SK-N-SH treated with all-trans-retinoic acid at 6 μM for 48 hours (cell line): ENCODE results near the gene TAAR2.
"Not testable (repeated sequence)": the region's sequence is repeated elsewhere in the genome, so short reads cannot be mapped to it uniquely, and the experiment has no call there.

Experiments used
- ATAC-seq: fragments of 200-7000 bp; cut with Tn5 transposase; 3 replicates; pipeline ENCODE4 v1.9.1; 2020; ENCODE audit warnings: mild to moderate bottlenecking, moderate library complexity
- ARNTL ChIP-seq: fragments of 450-650 bp; formaldehyde crosslinking; IDR thresholded peaks from 2 replicates; pipeline ENCODE4 v1.5.0; 2020; ENCODE audit warnings: low read depth, mild to moderate bottlenecking, moderate library complexity, borderline replicate concordance
- BACH2 ChIP-seq: fragments of 250-450 bp; sonication (Bioruptor Pico); IDR thresholded peaks from 2 replicates; pipeline ENCODE4 v1.9.0; 2021; ENCODE audit warnings: mild to moderate bottlenecking, borderline replicate concordance
- CSDC2 ChIP-seq: fragments of 250-450 bp; sonication (Bioruptor Pico); IDR thresholded peaks from 2 replicates; pipeline ENCODE4 v1.5.0; 2020; ENCODE audit warnings: mild to moderate bottlenecking, moderate library complexity
- ESRRG ChIP-seq: fragments of 250-450 bp; sonication (Bioruptor Pico); IDR thresholded peaks from 2 replicates; pipeline ENCODE4 v1.6.1; 2021; ENCODE audit warnings: mild to moderate bottlenecking
- GLIS3 ChIP-seq: fragments of 250-450 bp; sonication (Bioruptor Pico); IDR thresholded peaks from 2 replicates; pipeline ENCODE4 v1.5.0; 2020; ENCODE audit warnings: mild to moderate bottlenecking, moderate library complexity
- OSR1 ChIP-seq: fragments of 250-450 bp; sonication (Bioruptor Pico); IDR thresholded peaks from 2 replicates; pipeline ENCODE4 v1.8.0; 2022; ENCODE audit warnings: moderate library complexity, mild to moderate bottlenecking, inconsistent platforms
- PATZ1 ChIP-seq: fragments of 250-450 bp; sonication (Bioruptor Pico); IDR thresholded peaks from 2 replicates; pipeline ENCODE4 v1.8.0; 2020; ENCODE audit warnings: mild to moderate bottlenecking, moderate library complexity, borderline replicate concordance
- POU6F1 ChIP-seq: fragments of 250-450 bp; sonication (Bioruptor Pico); IDR thresholded peaks from 2 replicates; pipeline ENCODE4 v1.8.0; 2021; ENCODE audit warnings: low read depth, mild to moderate bottlenecking, moderate library complexity, borderline replicate concordance
- PPARA ChIP-seq: fragments of 250-450 bp; sonication (Bioruptor Pico); IDR thresholded peaks from 2 replicates; pipeline ENCODE4 v1.5.0; 2020; ENCODE audit warnings: mild to moderate bottlenecking, borderline replicate concordance
- RARB ChIP-seq: fragments of 250-450 bp; sonication (Bioruptor Pico); IDR thresholded peaks from 2 replicates; pipeline ENCODE4 v1.8.0; 2021; ENCODE audit warnings: mild to moderate bottlenecking, moderate library complexity
- SNAI2 ChIP-seq: fragments of 250-450 bp; sonication (Bioruptor Pico); IDR thresholded peaks from 2 replicates; pipeline ENCODE4 v1.5.0; 2020; ENCODE audit warnings: mild to moderate bottlenecking, moderate library complexity
- TCF4 ChIP-seq: fragments of 250-450 bp; sonication (Bioruptor Pico); IDR thresholded peaks from 2 replicates; pipeline ENCODE4 v1.8.0; 2021; ENCODE audit warnings: mild to moderate bottlenecking, moderate library complexity, borderline replicate concordance
- ZC3H10 ChIP-seq: fragments of 250-450 bp; sonication (Bioruptor Pico); IDR thresholded peaks from 2 replicates; pipeline ENCODE4 v1.5.1; 2021; ENCODE audit warnings: mild to moderate bottlenecking, moderate library complexity
- ZFP3 ChIP-seq: fragments of 250-450 bp; sonication (Bioruptor Pico); IDR thresholded peaks from 2 replicates; pipeline ENCODE4 v1.5.0; 2020; ENCODE audit warnings: mild to moderate bottlenecking, moderate library complexity
- ZNF565 ChIP-seq: fragments of 450-650 bp; formaldehyde crosslinking; conservative IDR thresholded peaks from 2 replicates; pipeline ENCODE4 v1.5.0; 2020; ENCODE audit warnings: low read depth, mild to moderate bottlenecking, moderate library complexity
- ZNF70 ChIP-seq: fragments of 450-650 bp; formaldehyde crosslinking; IDR thresholded peaks from 2 replicates; pipeline ENCODE4 v1.5.0; 2020; ENCODE audit warnings: mild to moderate bottlenecking, moderate library complexity
- ZNF8 ChIP-seq: fragments of 450-650 bp; formaldehyde crosslinking; IDR thresholded peaks from 2 replicates; pipeline ENCODE4 v1.5.0; 2020; ENCODE audit warnings: mild to moderate bottlenecking, moderate library complexity
- TF ChIP-seq, protein P1 (sequence below): fragments of 250-450 bp; sonication (Bioruptor Pico); IDR thresholded peaks from 2 replicates; pipeline ENCODE4 v1.5.1; 2020; ENCODE audit warnings: low read depth, mild to moderate bottlenecking, moderate library complexity
- TF ChIP-seq, protein P2 (sequence below): fragments of 250-450 bp; sonication (Bioruptor Pico); IDR thresholded peaks from 2 replicates; pipeline ENCODE4 v1.5.1; 2021; ENCODE audit warnings: mild to moderate bottlenecking, moderate library complexity
- TF ChIP-seq, protein P3 (sequence below): fragments of 250-450 bp; sonication (Bioruptor Pico); IDR thresholded peaks from 2 replicates; pipeline ENCODE4 v1.5.0; 2020; ENCODE audit warnings: mild to moderate bottlenecking, moderate library complexity

TAAR2 gene

DNA sequence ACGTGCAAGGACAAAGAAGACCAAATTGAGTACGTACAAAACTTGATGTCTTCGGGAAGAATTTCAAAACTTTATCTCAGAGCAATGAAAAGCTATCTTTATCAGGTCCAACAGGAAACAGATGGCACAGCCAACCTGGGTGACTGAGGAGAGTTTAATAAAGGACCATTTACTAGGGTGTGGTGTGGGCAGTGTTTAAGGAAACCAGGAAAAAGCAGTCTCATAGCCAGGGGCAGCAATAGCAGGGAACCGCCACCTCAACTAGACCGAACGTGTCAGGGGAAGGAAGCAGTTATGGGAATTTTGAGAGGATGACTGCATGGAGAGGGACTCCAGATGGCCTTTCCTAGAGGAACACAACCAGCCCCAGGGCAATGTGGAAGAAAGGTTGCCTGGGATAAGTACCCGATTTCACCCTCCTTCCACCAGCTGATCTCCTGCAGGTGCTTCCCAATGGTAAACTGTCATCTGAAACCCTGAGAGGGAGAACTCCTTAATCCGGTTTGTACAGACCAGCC is 19.4 kb downstream of the TAAR2 start:
- no peak for TF ChIP-seq CSDC2 (CRISPR knock-in tag)
- TF ChIP-seq BACH2 (CRISPR knock-in tag), result no peak
- TF ChIP-seq ZFP3 (CRISPR knock-in tag), result no peak
- TF ChIP-seq SNAI2 (CRISPR knock-in tag), result no peak
- no peak for TF ChIP-seq ARNTL (CRISPR knock-in tag)
- TF ChIP-seq OSR1 (CRISPR knock-in tag), result no peak
- no peak for TF ChIP-seq ZNF8
- TF ChIP-seq RARB (CRISPR knock-in tag), result no peak
- ATAC-seq, result no peak

DNA sequence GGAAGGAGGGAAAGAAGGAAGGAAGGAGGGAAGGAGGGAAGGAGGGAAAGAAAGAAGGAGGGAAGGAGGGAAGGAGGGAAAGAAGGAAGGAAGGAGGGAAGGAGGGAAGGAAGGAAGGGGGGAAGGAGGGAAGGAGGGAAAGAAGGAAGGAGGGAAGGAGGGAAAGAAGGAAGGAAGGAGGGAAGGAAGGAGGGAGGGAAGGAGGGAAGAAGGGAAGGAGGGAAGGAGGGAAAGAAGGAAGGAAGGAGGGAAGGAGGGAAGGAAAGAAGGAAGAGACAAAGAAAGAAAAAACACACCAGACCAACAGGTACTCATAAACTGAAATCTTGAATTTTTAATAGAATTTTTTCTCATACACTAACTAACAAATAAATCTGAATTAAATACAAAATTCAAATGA is 23.2 kb downstream of the TAAR2 start:
- ATAC-seq, result not testable (repeated sequence)

DNA sequence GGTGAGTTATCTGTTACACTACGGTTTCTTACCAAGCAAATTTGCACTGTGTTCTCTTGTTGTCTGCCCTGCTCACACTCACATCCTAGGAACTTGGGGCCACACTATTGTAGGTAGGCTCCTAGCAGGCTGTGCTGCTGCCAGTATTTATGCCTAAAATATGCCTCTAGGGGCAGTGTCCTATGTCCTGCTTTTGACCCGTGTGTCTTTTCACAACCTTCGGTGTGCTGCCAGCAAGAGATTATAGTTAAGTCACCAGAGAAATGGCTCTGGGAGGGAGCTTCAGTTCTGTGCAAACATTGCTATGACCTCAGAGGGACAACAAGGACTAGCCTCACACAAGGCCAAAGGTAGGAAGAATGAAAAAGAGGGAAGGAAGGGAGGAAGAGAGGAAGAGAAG is 25.6 kb downstream of the TAAR2 start:
- peak; percentile 83 for ATAC-seq
- no peak for TF ChIP-seq ZC3H10
- no peak for TF ChIP-seq ZFP3 (CRISPR knock-in tag)
- TF ChIP-seq ARNTL (CRISPR knock-in tag), result no peak
- no peak for TF ChIP-seq ZNF565 (CRISPR knock-in tag)
- TF ChIP-seq CSDC2 (CRISPR knock-in tag), result no peak
- no peak for TF ChIP-seq BACH2 (CRISPR knock-in tag)
- no peak for TF ChIP-seq PATZ1 (CRISPR knock-in tag)
- no peak for TF ChIP-seq PPARA (CRISPR knock-in tag)
- TF ChIP-seq ZNF8, result no peak
- no peak for TF ChIP-seq POU6F1 (CRISPR knock-in tag)
- TF ChIP-seq, protein P1, sequence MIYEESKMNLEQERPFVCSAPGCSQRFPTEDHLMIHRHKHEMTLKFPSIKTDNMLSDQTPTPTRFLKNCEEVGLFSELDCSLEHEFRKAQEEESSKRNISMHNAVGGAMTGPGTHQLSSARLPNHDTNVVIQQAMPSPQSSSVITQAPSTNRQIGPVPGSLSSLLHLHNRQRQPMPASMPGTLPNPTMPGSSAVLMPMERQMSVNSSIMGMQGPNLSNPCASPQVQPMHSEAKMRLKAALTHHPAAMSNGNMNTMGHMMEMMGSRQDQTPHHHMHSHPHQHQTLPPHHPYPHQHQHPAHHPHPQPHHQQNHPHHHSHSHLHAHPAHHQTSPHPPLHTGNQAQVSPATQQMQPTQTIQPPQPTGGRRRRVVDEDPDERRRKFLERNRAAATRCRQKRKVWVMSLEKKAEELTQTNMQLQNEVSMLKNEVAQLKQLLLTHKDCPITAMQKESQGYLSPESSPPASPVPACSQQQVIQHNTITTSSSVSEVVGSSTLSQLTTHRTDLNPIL (CRISPR knock-in tag), result no peak
- no peak for TF ChIP-seq TCF4 (CRISPR knock-in tag)
- no peak for TF ChIP-seq OSR1 (CRISPR knock-in tag)
- TF ChIP-seq GLIS3 (CRISPR knock-in tag), result no peak
- TF ChIP-seq ZNF70, result no peak
- no peak for TF ChIP-seq RARB (CRISPR knock-in tag)

GRCh38 chr6:132596201-132596600 is 27.9 kb downstream of the TAAR2 start:
- no peak for ATAC-seq
- TF ChIP-seq, protein P1 (CRISPR knock-in tag), result no peak
- TF ChIP-seq, protein P2, sequence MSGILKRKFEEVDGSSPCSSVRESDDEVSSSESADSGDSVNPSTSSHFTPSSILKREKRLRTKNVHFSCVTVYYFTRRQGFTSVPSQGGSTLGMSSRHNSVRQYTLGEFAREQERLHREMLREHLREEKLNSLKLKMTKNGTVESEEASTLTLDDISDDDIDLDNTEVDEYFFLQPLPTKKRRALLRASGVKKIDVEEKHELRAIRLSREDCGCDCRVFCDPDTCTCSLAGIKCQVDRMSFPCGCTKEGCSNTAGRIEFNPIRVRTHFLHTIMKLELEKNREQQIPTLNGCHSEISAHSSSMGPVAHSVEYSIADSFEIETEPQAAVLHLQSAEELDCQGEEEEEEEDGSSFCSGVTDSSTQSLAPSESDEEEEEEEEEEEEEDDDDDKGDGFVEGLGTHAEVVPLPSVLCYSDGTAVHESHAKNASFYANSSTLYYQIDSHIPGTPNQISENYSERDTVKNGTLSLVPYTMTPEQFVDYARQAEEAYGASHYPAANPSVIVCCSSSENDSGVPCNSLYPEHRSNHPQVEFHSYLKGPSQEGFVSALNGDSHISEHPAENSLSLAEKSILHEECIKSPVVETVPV (CRISPR knock-in tag), result no peak
- TF ChIP-seq ZFP3 (CRISPR knock-in tag), result no peak
- TF ChIP-seq ZNF70, result no peak
- TF ChIP-seq, protein P3, sequence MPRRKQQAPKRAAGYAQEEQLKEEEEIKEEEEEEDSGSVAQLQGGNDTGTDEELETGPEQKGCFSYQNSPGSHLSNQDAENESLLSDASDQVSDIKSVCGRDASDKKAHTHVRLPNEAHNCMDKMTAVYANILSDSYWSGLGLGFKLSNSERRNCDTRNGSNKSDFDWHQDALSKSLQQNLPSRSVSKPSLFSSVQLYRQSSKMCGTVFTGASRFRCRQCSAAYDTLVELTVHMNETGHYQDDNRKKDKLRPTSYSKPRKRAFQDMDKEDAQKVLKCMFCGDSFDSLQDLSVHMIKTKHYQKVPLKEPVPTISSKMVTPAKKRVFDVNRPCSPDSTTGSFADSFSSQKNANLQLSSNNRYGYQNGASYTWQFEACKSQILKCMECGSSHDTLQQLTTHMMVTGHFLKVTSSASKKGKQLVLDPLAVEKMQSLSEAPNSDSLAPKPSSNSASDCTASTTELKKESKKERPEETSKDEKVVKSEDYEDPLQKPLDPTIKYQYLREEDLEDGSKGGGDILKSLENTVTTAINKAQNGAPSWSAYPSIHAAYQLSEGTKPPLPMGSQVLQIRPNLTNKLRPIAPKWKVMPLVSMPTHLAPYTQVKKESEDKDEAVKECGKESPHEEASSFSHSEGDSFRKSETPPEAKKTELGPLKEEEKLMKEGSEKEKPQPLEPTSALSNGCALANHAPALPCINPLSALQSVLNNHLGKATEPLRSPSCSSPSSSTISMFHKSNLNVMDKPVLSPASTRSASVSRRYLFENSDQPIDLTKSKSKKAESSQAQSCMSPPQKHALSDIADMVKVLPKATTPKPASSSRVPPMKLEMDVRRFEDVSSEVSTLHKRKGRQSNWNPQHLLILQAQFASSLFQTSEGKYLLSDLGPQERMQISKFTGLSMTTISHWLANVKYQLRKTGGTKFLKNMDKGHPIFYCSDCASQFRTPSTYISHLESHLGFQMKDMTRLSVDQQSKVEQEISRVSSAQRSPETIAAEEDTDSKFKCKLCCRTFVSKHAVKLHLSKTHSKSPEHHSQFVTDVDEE (CRISPR knock-in tag), result no peak
- no peak for TF ChIP-seq PPARA (CRISPR knock-in tag)
- no peak for TF ChIP-seq GLIS3 (CRISPR knock-in tag)
- no peak for TF ChIP-seq ESRRG (CRISPR knock-in tag)
- no peak for TF ChIP-seq CSDC2 (CRISPR knock-in tag)
